Measurements from ENCODE around the gene GLDN.

The GLDN gene

DNA sequence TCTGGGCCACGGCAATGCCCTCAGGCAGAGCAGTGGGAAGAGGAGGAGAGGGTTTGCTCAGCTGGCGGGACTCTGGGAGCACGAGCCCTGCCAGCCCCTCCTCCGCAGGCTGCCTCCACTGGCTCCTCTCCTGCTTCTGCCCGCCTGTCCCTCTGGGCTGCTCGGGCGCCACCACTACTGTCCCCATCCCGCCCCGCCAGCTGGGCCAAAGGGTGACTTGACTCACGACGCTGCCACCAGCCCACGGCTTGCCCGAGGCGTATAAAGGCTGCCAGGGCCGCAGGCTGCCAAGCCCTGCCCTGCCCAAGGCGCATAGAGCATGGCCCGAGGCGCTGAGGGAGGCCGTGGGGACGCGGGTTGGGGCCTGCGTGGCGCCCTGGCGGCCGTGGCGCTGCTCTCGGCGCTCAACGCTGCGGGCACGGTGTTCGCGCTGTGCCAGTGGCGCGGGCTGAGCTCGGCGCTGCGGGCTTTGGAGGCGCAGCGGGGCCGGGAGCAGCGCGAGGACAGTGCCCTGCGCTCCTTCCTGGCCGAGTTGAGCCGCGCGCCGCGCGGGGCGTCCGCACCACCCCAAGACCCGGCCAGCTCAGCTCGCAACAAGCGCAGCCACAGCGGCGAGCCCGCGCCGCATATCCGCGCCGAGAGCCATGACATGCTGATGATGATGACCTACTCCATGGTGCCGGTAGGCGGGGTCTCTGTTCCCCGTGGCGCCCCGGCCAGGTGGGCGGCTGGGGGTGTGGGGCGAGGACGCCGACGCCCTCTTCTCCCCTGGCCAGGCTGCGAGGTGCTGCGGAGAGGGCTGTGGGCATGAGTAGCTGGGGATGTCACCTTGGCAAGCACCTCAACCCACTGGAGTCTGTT is at the start of gene GLDN:
Gene GLDN (plus strand): TSS at position 290 of the 861 bp plus-strand sequence. CDS start 30 bp downstream, at position 320.
- DNase-seq = peak; percentile 62

DNA sequence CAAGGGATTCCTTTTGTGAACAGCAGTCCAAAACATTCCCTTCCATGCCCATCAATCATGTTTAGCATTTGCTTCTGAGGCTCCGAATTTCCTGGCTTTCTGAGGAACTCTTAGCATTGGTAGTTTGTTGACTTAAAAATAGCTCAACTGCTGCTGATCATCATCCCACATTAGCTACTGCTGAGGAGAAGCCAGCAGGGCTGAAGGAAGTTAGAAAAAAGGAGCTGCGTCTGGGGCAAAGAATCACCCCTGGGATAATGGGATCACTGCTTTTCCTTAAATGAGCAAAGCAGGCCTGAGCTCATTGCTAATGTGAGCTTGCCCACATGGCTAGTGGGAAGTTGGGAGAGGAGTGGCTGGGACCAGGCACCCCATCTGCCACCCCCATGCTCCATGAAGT is 42.8 kb upstream of the GLDN start:
- DNase-seq = no peak

DNA sequence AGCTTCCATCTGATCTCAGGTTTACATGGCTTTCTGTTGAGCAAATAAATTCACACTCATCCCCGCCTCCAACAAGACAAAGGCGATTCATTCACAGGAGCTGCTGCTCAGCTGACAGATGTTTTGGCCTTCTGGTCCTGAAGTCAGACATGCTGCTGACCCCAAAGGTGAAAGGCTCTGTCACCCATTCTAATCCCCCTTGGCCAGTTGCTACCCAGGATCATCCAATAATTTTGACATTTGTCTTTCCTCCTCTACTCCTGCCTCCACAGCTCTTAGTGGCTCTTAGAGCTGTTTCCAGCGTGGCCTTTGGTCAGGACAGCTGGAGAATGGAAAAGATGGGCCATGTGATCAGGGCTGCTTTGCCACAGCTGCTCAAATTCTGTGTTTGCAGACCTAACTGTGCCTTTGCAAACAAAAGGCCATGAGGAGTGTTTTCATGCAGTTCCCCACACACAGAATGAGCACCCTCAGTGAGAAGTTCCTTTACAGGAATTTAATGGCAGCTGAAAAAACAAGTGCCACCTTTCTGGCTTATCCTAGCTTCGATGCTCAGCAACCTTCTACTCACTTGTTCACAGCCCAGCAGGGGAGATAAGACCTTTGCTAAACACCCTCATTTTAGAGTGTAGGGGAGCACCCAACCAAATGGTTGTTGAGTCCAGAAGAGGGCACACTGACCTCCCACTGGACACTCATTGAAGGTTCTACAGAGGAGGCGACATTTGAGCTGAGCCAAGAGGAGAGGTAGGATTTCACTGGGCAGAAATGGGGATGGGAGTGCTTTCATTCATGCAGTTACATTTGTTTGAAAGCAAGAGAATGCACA is 42.1 kb upstream of the GLDN start:
- no peak for DNase-seq

DNA sequence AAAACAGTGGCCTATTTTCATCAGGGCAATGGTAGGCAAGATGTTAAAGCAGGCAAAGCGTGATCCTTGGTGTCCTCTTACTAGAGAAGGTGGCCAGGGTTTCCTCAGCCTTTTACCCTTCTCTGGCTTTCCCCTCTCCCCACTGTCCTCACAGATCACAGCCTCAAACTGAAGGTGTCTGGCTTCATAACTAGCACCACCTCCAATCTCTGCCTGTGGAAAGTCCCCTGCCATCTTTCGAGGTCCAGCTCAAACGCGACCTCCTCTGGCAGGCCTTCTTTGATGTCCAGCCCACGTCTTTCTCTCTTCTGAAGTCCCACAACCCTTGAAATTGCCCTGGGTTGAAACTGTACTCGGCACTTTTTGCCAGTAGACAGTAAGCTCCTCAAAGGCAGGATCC is 39.0 kb upstream of the GLDN start:
- no peak for DNase-seq

DNA sequence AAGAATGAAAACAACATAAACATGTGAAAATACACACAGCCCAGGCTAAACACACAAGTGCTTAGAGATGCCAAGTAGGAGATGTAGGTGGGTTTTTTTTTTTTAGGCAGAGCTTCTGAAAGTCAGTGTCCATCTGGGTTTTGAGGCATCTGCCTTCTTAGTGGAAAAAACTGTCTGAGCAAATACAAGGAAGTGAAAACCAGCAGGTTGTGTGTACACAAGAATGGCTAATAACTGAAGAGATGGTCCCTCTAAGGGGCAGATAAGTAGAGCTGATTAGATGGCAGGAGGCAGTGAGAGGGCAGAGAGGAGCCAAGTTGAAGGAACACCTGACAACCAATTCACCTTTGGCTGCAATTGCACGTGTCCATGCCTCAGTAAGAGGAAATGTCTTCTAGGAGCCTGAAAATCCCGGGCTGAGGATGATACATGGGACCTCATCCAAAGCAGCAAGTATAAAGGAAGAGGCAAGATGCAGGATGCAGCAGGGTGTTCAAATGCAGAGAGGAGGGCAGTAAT is 37.9 kb upstream of the GLDN start:
- DNase-seq = no peak

DNA sequence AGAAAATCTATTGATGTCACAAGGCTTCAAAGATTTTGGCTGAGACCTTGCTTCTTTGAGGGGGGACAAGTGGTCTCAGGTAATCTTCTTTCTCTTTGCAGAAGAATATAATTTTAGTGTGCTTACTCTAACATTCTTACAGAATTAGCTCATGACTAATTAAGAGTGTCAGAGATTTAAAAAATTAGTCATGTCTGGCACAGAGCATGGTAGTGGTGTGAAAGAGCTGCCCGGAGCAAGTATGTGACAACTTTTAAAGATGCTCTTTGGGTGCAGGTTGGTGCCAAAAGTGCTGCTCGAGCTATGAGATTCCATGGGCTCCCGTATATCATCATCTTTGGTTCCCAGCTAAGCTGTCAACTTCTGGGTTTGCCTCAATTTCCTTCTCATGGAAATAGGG is 34.1 kb upstream of the GLDN start:
- no peak for DNase-seq

DNA sequence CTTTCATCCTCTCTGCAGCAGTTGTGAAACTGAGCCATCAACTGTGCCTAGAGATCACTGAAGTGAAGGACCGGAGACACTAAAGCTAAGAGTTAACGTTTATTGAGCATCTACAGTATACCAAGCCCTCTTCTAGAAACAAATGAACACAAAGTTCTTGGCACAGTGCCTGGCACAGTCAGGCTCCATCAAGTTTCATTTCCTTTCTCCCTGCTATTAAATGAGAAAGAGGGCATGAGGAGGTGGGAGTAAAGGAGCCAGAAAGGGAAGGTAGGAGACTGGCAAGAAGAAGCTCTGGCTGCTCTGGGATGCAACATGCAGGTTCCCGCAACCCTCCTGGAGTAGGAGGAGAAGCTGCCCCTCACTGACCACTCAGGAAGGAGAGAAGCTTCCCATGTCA is 33.6 kb upstream of the GLDN start:
- no peak for DNase-seq

DNA sequence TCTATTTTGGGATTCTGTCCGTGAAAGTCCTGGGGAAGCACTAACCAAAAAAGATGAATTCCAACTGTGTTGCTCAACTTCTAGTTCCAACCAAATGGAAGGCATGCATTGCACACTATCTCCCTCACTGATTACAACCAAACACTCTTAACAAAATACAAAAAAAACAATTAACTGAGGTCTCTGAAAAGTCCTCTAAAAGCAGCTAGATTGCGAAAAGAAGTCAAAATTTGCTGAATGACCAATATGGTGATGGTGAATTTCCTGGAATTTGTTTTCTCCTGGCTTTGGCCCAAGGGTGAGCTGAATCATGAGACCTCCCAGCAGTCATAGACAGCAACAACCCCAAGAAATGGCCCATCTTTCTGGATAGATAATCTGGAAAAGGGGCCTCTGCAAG is 31.4 kb upstream of the GLDN start:
- DNase-seq = no peak

DNA sequence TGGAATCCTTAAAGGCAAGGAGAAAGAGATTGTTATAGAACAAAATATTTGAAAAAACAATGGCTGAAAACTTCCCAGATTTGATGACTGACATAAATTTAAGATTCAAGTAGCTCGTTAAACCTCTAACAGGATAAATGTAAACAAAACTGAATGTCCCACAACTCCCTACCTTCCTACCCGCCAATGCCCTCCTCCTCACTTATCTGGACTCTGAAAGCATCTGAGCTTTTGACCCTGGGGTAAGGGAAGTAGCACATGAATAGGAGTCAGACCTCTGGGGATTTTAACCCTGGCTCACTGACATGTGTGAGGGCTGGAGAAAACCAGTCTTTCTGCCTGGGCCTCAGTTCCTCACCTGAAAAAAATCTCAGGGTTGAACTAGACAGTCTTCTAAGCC is 29.9 kb upstream of the GLDN start:
- no peak for DNase-seq

DNA sequence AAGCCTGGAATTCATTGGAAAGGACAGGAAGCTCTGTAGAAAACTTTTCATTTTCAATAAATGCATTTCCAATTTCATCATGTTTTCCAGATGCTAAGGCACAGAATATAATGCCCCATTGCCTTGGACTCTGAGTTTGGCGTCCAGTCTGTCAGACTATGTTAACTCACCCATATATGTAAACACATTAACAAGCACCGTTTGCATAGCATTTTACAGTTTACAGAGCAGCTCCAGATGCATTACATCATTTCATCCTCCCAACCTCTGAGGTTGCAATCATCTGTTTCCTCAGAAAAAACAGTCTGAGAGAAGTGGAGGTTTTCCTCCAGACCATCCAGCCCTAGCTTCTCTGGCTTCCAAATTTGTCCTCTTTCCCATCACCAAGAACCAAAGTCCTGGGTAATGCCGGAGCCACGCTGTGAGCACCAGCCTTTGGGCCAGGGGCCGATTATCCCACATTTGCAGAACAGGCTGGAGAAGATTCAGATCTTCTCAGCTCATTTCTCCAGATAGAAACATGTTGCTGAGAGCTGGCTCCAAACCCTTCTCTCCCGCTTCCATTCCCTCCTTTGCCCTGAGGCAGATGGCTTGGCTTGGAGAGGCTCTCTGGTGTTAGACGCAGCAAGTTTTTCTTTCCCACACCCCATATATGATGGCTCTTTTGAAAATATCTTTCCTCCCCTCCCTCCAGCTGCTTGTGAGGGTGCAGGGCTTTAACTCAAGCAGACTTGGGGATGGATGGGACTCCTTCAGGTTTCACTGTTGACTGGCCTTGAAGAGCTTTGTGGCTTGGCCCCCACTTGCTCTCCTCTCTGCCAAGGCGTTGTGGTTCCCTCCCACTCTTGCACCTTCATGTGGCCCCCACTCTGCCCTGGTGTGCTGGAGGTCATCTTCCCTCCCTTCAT is 29.0 kb upstream of the GLDN start:
- no peak for DNase-seq

DNA sequence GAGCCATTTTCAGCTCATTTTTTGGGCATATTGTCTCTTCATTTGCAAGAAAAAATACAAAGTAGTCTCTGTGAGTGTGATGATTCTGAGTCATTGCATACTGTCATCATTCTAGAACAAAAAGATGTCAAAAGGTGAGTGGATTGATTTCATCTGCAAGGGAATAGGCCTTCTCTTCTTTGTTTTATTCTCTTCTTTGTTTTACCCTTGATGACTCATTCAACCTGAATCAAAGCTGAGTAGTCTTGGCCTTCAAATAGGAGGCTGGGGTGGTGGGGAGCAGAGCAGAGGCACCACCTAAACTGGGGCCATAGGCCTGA is 28.4 kb upstream of the GLDN start:
- no peak for DNase-seq

DNA sequence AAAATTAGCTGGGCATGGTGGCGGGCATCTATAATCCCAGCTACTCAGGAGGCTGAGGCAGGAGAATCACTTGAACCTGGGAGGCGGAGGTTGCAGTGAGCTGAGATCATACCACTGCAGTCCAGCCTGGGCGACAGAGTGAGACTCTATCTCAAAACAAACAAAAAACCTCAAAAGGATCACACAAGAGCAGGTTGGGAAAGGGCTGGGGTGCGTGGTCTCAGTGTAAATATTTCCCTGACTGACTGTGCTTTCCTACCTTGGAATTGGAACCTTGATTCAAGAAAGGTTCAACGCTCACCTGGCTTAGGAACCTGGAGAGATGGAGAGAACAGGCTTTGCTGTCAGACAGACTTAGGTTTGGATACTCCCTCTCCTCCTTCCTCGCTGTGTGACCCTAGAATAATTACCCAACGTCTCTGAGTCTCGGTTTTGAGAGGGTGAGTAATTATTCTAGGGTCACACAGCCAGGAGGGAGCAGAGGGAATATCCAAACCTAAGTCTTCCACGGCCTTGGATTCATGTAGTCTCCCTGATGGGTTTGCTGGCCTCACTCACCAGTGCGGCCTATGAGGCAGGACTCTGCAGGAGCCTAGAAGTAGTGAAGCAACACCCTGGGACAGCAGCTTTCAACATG is 27.7 kb upstream of the GLDN start:
- no peak for DNase-seq

DNA sequence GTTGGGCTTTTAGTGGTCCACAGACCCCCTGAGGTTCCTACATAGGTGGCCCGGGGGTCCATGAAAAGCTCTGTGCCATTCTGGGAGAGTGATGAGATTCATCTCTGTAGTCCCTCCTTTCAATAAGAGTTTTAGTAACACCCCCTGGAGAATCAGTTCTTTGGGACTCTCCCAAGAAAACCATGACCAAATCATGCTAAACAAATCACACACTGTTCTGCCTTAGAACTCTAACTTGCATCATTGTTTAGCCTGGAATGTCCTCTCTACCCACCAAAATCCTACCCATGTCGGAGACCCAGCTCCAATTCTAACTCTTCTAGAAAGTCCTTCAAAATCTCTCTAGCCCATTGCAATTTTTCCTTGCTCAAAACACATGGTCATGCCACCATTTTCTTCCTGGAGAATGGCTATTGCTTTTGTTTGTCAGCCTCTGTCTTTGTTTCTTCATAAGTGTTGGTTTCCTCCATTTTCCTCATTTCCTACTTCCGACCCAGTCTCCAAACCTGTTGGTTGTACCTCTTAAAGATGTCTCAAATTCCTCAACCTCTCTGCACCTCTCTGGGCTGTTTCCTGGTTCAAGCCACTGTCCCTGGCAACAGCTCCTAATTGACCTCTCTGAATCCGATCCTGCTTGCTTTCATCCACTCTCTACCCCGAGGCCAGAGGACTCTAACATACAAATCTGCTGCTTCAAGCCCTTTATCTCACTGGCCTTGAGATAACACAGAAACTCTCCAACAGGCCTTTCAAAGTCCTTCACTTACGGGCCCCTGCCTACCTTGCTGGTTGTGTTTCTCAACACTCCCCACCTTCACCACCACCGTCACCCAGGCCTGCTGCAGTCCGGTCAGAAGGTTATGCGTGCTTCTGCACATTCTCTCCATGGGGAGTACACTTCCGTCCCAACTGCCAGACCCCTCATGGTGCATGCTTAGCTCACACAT is 26.8 kb upstream of the GLDN start:
- no peak for DNase-seq

DNA sequence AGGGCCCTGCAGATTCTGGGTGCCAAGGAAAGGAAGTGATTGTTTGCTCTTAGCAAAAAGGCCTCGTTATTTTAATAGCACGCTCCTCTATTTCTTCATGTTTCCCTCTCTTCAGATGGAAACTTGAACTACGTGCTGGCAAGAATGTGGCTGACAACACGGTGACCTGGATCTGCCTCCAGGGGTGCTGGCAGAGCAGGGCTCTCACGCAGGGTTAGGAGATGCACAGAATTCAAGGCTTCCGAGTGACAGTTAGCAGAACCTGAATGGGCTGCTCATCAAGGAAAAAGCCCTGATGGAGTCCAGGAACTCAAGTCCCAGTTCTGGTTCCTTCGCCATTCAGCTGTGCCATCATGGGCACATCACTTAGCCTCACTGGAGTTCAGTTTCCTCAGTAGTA is 25.7 kb upstream of the GLDN start:
- no peak for DNase-seq

DNA sequence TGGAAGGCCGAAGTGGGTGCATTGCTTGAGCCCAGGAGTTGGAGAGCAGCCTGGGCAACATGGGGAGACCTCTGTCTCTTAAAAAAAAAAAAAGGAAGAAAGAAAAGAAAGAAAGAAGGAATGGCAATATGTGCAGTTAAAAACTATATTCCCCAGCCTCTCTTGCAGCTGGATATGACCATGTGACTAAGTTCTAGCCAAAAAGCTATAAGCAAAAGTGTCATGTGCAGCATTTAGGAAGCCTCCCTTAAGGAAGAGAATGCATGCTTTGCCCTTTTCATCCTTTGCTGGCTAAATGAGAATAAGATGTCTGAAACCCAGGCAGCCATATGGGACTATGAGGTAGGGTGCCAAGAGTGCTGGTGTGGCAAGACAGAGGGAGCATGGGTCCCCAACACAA is 24.8 kb upstream of the GLDN start:
- no peak for DNase-seq

DNA sequence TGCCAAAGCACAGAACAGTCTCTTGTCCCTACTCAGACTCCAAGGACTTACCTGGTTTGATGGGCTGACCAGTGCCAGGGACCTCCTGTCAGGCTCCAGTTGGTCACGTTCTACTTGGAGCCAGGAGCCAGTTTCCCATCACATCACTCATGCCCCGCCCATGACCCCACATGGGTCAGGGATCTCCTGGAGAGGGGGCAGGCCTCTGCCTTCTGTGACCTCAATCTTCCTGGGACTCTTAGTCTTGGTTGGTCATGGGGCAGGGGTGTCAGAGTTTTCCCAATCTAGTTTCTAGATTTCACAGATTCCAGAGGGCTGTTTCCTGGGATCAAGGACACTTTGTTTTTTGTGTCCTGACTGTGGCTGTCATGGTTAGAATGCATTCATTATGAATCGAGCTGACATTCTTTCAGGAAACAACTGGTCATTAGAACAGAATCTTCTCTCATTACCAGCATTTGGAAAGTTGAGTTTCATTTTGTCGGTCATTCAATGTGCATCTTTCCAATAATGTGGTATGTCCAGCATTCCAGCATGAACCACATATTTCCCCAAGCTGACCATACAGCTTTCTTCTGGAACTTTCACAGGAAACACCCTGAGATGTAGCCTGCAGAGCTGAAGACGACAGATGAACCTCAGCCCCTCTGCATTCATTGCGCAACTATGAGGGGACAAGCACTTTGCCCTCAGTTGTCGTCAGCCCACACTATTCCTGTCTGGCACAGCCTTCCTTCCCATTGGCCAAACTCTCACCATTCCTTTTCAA is 22.9 kb upstream of the GLDN start:
- DNase-seq = no peak

DNA sequence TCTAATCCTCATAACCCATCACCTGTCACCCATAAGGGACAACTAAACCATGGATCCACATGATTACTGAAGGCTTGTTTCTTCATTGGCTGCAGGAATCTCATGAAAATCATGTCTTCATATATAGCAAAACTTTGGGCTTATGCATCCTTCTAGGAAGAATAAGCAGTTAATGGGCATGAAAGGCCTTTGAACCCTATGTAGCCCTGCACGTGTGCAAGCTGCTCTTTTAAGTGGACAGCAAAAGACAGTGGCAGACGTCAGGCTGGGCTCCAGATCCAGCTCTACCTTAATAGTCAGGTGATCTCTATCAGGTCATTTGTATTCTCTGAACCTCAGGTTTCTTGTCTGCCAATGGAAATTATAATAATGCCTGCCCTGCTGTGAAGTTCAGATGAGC is 21.9 kb upstream of the GLDN start:
- no peak for DNase-seq

DNA sequence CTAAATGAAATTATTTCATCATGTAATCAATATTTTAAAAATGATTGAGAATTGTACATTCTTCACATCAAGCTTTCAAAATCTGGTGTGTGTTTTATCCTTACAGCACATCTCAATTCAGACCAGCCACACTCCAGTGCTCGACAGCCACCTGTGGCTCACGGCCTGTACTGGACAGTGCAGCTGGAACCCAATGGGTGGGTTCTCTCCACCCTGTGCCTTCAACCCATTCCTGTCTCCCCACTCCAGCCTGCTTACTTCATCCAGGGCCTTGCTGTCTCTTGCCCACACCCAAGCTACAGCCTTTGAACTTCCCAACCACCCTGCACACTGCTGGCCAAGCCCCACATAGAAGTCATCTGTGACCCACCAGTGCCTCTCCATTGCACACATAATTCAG is 20.6 kb upstream of the GLDN start:
- no peak for DNase-seq

DNA sequence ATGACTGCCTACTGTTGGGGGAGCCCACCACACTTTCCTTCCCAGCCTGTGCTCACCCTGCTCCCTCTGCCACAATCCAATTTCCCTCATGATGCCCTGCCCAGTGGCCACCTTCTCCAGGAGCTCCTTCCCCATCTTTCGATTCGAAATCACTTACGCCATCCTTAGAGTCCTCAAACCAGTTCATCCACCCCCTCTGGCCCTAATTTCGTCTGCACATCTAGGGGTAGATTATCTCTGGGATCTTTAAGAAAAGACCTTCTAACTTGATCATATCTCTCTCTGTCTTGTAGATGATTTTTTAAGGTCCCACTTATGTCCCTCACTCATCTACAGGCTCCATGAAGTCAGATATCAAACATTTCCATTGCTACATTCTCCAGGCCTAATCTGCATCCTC is 20.1 kb upstream of the GLDN start:
- DNase-seq = no peak

DNA sequence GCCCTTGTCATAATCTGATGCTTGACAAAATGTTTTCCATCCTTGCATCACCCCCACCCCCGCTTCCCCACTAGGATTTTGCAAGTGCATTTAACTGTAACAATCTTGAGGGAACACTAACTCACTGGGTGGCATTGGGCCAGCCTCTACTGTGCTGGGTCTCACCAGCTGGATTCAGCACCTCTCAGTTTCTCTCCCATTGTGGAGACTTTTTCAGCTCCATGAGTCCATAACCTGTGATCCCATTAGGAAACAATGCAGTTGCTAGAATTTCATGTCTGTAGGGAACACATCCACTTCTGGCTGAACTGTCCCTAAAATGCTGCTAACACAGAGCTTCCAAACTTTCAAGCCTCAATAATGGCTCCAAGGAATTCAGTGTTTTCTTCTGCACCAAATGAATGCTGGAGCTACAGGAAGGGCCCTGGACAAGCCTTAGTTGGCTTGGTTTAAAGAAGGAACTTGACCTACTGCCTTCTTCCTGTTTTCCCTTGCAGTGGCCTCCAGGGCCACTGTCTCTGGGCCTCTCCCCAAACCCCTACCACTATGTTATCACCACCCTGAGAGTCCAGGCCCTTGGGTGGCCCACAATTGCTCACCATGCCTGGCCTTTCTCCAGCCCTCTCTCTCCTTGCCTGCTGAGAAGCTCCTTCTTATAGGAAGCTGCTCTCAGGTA is 18.7 kb upstream of the GLDN start:
- DNase-seq = no peak
